K562 (cell line): Measurements from ENCODE around the gene GNGT2. TPM values are rescaled to one million over a fixed set of nuclear protein-coding genes. Genes with fewer than 3 reads are reported as not detected.

Source experiments
- CBX8 ChIP-seq: fragments of 200-600 bp; sonication (generic); IDR thresholded peaks from 2 replicates; pipeline ENCODE4 v1.6.1; 2012; ENCODE audit warnings: borderline replicate concordance, mixed run types, low read depth, mild to moderate bottlenecking, moderate library complexity, mixed read lengths, low read length, control low read depth, inconsistent platforms; ENCODE audit not compliant: poor library complexity, severe bottlenecking; ENCODE audit errors: extremely low read depth
- ETS2 ChIP-seq: IDR thresholded peaks from 2 replicates; pipeline ENCODE4 v1.6.1; 2016; ENCODE audit warnings: borderline replicate concordance, missing genetic modification characterization, mild to moderate bottlenecking, moderate library complexity, missing compliant biosample characterization; ENCODE audit not compliant: poor library complexity, severe bottlenecking
- HDAC2 ChIP-seq: fragments of 450-650 bp; IDR thresholded peaks from 2 replicates; pipeline ENCODE4 v1.6.1; 2016; ENCODE audit warnings: mild to moderate bottlenecking
- HDAC3 ChIP-seq: fragments of 450-650 bp; IDR thresholded peaks from 2 replicates; pipeline ENCODE4 v1.6.1; 2018; ENCODE audit warnings: borderline replicate concordance, mild to moderate bottlenecking, moderate library complexity; ENCODE audit not compliant: partially characterized antibody
- PATZ1 ChIP-seq: fragments of 250-450 bp; sonication (Bioruptor Pico); IDR thresholded peaks from 2 replicates; pipeline ENCODE4 v1.5.0; 2020; ENCODE audit warnings: mild to moderate bottlenecking, borderline replicate concordance
- POLR3G ChIP-seq: IDR thresholded peaks from 2 replicates; pipeline ENCODE4 v1.6.1; 2011; ENCODE audit not compliant: insufficient read length, insufficient replicate concordance; ENCODE audit errors: extremely low read depth
- ZBTB34 ChIP-seq: fragments of 250-450 bp; sonication (Bioruptor Pico); IDR thresholded peaks from 2 replicates; pipeline ENCODE4 v1.8.0; 2021; ENCODE audit warnings: mild to moderate bottlenecking, moderate library complexity
- ZSCAN32 ChIP-seq: fragments of 450-650 bp; formaldehyde crosslinking; IDR thresholded peaks from 2 replicates; pipeline ENCODE4 v1.4.0; 2020; ENCODE audit warnings: mild to moderate bottlenecking, moderate library complexity
- polyA plus RNA-seq, 8 experiments: library from polyadenylated mRNA; depleted of rRNA in 4 of 8; stranded (reverse) in 5 of 8; unstranded in 3 of 8; fragments of >200 nt; fragmentation: Nextera tagmentation in 2 of 8; fragmentation: Illumina TruSeq in 1 of 8; extraction: Ambion mirVana in 2 of 8; extraction: Trizol in 1 of 8; gene quantifications; 2 replicates each; pipeline versions ENCODE4 v1.2.1 to v1.2.3, GENCODE V29; 2011 to 2014; ENCODE audit warnings: inconsistent platforms in 1 of 8, missing spikeins in 1 of 8
- total RNA-seq, 7 experiments: library from RNA; depleted of rRNA in 6 of 7; stranded (reverse); fragments of >200 nt in 6 of 7; fragmentation: Illumina TruSeq in 2 of 7; extraction: Trizol in 2 of 7; gene quantifications; 2 replicates each; pipeline versions ENCODE4 v1.2.1 to v1.2.3, GENCODE V29; 2011 to 2021; ENCODE audit warnings: low replicate concordance in 1 of 7

GNGT2 gene
- total and polyA plus RNA-seq, 9 of the 15 experiments (the other 6 are each of a cell fraction or from before 2014, with no cell fraction given): not detected

GRCh38 chr17:49242813-49243212, 32.4 kb upstream of the GNGT2 start (continued):
- no peak for TF ChIP-seq ETS2 (tag)
- no peak for TF ChIP-seq ZSCAN32 (CRISPR knock-in tag)
- no peak for TF ChIP-seq POLR3G
- no peak for TF ChIP-seq ZBTB34 (CRISPR knock-in tag)
- TF ChIP-seq CBX8: no peak
- no peak for TF ChIP-seq PATZ1 (CRISPR knock-in tag)
- TF ChIP-seq HDAC3: no peak
- TF ChIP-seq HDAC2: no peak
